ENCODE measurements around the gene SMAD5.

DNA sequence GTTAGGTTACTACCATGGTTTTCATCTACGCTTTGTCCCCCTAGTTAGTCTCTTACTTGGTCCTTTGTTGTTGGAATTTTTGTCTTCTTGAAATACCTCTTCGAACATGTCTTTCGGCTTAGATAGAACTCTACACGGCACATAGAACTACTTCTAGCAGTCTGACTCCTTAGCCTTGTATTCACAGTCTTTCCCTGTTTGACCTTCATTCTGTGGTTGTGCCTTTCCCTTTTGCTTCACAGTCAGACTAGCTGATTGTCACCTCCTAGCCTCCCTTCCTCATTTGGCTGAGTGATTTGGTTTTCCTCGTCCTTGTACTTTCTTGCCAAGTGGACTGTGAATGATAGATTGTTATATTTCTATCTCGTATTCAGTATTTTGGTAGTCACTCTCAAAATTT, 10.7 kb downstream of the SMAD5 start:
- TF ChIP-seq, protein P1, sequence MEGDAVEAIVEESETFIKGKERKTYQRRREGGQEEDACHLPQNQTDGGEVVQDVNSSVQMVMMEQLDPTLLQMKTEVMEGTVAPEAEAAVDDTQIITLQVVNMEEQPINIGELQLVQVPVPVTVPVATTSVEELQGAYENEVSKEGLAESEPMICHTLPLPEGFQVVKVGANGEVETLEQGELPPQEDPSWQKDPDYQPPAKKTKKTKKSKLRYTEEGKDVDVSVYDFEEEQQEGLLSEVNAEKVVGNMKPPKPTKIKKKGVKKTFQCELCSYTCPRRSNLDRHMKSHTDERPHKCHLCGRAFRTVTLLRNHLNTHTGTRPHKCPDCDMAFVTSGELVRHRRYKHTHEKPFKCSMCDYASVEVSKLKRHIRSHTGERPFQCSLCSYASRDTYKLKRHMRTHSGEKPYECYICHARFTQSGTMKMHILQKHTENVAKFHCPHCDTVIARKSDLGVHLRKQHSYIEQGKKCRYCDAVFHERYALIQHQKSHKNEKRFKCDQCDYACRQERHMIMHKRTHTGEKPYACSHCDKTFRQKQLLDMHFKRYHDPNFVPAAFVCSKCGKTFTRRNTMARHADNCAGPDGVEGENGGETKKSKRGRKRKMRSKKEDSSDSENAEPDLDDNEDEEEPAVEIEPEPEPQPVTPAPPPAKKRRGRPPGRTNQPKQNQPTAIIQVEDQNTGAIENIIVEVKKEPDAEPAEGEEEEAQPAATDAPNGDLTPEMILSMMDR (IDR thresholded peaks at IDR 0.05): no peak
- TF ChIP-seq POLR2A (IDR thresholded peaks at IDR 0.05) (no peak), EP300 (IDR thresholded peaks at IDR 0.05) (no peak)
